Gastrocnemius medialis (tissue), 4 donors: ENCODE results near the gene RAI1. TPM values are rescaled to one million over a fixed set of nuclear protein-coding genes. Genes with fewer than 3 reads are reported as not detected.
"Not testable (repeated sequence)": the region's sequence is repeated elsewhere in the genome, so short reads cannot be mapped to it uniquely, and the experiment has no call there.

Experiments used
- ATAC-seq, 2 donors: fragments of 150-250 bp; one replicate each; pipeline ENCODE4 v1.9.1; 2016
- DNase-seq, 2 donors: peaks; one replicate each; pipeline ENCODE4 v3.0.0-alpha.2; 2019
- H3K27ac ChIP-seq, 4 donors: fragments of 200-600 bp; sonication (generic); 1 replicate in 1 of 4; 2 replicates in 3 of 4; pipeline ENCODE4 v1.5.1; 2016 to 2018; ENCODE audit warnings: mild to moderate bottlenecking in 2 of 4, moderate library complexity in 1 of 4
- H3K27me3 ChIP-seq, 3 donors: fragments of 200-600 bp; sonication (generic) in 2 of 3; 1 replicate in 1 of 3; 2 replicates in 2 of 3; pipeline versions ENCODE4 v1.5.1 to v1.6.0; 2016 to 2019; ENCODE audit warnings: mild to moderate bottlenecking in 1 of 3, moderate library complexity in 1 of 3
- H3K36me3 ChIP-seq, 2 donors: fragments of 200-600 bp; sonication (generic) in 1 of 2; one replicate each; pipeline ENCODE4 v1.5.1; 2017 to 2018
- H3K4me1 ChIP-seq, 2 donors: fragments of 200-600 bp; sonication (generic) in 1 of 2; one replicate each; pipeline ENCODE4 v1.5.1; 2016 to 2017; ENCODE audit warnings: mild to moderate bottlenecking in 2 of 2
- H3K4me3 ChIP-seq, 4 donors: fragments of 200-600 bp; sonication (generic) in 3 of 4; 1 replicate in 1 of 4; 2 replicates in 3 of 4; pipeline ENCODE4 v1.5.1; 2016 to 2019; ENCODE audit warnings: mild to moderate bottlenecking in 2 of 4
- H3K9me3 ChIP-seq, 3 donors: fragments of 200-600 bp; sonication (generic) in 2 of 3; 1 replicate in 1 of 3; 2 replicates in 2 of 3; pipeline ENCODE4 v1.5.1; 2016 to 2019
- POLR2A ChIP-seq, 2 donors: fragments of 450-650 bp; IDR thresholded peaks; one replicate each; pipeline ENCODE4 v1.6.1; 2017; ENCODE audit warnings: antibody characterized with exemption in 2 of 2, mild to moderate bottlenecking in 2 of 2, moderate library complexity in 2 of 2
- in situ Hi-C, 4 donors: fragments of 200-750 bp; cut with MboI; loops; one replicate each; pipeline versions ENCODE4 v1.15.0 to v1.8.0; 2017; ENCODE audit warnings: low sequenced_read_pairs in 4 of 4
- intact Hi-C: fragments of 100-400 bp; cut with DNase I; formaldehyde crosslinking; loops from one replicate; pipeline ENCODE4 v1.15.1; 2023; ENCODE audit warnings: low total_unique reads
- total RNA-seq, 4 donors: library from RNA; depleted of rRNA; stranded (reverse); fragments of >200 nt; gene quantifications; one replicate each; pipeline versions ENCODE4 v1.1.0 to v1.2.3, GENCODE V29; 2016
- TF ChIP-seq, protein P1 (sequence below), 5 experiments: fragments of 450-650 bp in 3 of 5; fragments of 200-600 bp in 2 of 5; sonication (generic) in 2 of 5; IDR thresholded peaks in 4 of 5; conservative IDR thresholded peaks in 1 of 5; 1 replicate in 4 of 5; 2 replicates in 1 of 5; pipeline ENCODE4 v1.5.1; 2016 to 2019; ENCODE audit warnings: antibody characterized with exemption in 5 of 5, mild to moderate bottlenecking in 3 of 5, moderate library complexity in 3 of 5

Gene RAI1
- total RNA-seq, 4 donors from 2014 or later = 2.1 to 6.7 (median 4.3) TPM

DNA sequence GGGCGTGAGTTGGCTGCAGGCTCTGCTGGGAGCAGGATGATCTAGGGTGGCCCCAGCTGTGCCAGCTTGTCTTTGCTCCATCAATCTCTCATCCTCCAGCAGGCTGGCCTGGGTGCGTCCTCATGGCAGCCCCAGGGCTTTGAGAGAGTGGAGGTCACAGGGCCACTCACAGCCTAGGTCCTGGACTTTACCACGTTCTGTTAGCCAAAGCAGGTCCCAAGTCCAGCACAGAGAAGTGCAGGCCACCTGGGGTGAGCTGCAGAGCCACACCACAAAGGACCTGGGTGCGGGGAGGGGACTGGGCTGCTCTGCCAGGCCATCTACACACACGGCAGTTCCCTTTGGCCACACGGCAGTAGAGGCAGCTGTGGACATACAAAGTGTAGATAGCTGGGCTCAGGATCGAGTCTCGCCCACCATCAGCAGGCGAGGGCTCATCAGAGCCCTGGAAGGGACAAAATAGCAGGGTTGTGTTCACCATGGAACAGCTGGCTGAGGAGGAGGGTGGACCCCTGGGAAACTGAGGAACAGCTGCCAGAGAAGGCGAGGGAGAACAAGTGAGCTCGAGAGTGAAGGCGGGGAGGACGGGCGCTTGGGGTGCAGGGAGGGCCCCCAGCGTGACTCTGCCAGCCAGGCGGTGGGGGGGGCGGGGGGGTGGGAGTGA is 125.5 kb downstream of the RAI1 start:
- Histone ChIP-seq H3K36me3 (peaks cover 0 to 12% of the 10 kb centered on the region in 2 donors), H3K4me3 (no peak overlapping the region), H3K4me1 (peaks cover 11 to 19% of the 10 kb centered on the region in 2 donors), H3K27me3 (no peaks in the 10 kb centered on the region), H3K9me3 (no peaks in the 10 kb centered on the region), H3K27ac (no peak overlapping the region)
- no peak for TF ChIP-seq POLR2A (IDR thresholded peaks at IDR 0.05)
- TF ChIP-seq, protein P1, sequence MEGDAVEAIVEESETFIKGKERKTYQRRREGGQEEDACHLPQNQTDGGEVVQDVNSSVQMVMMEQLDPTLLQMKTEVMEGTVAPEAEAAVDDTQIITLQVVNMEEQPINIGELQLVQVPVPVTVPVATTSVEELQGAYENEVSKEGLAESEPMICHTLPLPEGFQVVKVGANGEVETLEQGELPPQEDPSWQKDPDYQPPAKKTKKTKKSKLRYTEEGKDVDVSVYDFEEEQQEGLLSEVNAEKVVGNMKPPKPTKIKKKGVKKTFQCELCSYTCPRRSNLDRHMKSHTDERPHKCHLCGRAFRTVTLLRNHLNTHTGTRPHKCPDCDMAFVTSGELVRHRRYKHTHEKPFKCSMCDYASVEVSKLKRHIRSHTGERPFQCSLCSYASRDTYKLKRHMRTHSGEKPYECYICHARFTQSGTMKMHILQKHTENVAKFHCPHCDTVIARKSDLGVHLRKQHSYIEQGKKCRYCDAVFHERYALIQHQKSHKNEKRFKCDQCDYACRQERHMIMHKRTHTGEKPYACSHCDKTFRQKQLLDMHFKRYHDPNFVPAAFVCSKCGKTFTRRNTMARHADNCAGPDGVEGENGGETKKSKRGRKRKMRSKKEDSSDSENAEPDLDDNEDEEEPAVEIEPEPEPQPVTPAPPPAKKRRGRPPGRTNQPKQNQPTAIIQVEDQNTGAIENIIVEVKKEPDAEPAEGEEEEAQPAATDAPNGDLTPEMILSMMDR (IDR thresholded peaks at IDR 0.05 in 4 of 5, conservative IDR thresholded peaks at IDR 0.05 in 1 of 5) = no peak
- no peak for ATAC-seq
- in situ Hi-C loops (loop anchor here in 2 of 4 donors (5.0 to 10.0 kb wide), 2 partner anchors 51 to 58 kb away; no protein-coding TSS in a partner anchor), intact Hi-C loops (no loop called here)
- DNase-seq = no peak

DNA sequence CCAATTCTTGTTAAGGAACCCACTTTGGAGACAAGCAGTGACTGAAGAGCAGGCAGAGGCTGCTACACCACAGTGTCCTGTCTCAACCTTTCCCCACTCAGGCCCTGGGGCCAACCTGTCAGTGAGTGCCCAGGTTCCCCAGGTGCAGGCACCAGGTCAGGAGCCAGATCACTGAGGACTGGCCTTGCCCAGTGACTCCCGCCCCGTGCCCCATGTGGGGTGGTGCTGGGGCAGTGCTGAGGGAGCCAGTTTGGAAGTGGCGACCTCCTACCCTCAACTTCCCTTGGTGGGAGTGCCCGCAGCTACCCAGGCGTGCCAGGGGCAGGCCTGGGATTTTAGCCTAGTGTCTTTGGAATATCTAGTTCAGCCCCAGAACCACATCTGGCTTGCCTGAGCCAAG is 126.2 kb downstream of the RAI1 start:
- H3K4me1 ChIP-seq = peaks cover 15 to 23% of the 10 kb centered on the region in 2 donors
- no peak for ATAC-seq
- peaks cover 0 to 15% of the 10 kb centered on the region in 2 donors for H3K36me3 ChIP-seq
- H3K9me3 ChIP-seq = no peaks in the 10 kb centered on the region
- H3K4me3 ChIP-seq = no peak overlapping the region
- DNase-seq = no peak
- H3K27ac ChIP-seq = no peak overlapping the region
- in situ Hi-C loops (loop anchor here in 2 of 4 donors (5.0 to 10.0 kb wide), 2 partner anchors 50 to 57 kb away; no protein-coding TSS in a partner anchor), intact Hi-C loops (no loop called here)
- H3K27me3 ChIP-seq = no peaks in the 10 kb centered on the region
- TF ChIP-seq, protein P1 (IDR thresholded peaks at IDR 0.05 in 4 of 5, conservative IDR thresholded peaks at IDR 0.05 in 1 of 5) = no peak
- TF ChIP-seq POLR2A (IDR thresholded peaks at IDR 0.05) = no peak

DNA sequence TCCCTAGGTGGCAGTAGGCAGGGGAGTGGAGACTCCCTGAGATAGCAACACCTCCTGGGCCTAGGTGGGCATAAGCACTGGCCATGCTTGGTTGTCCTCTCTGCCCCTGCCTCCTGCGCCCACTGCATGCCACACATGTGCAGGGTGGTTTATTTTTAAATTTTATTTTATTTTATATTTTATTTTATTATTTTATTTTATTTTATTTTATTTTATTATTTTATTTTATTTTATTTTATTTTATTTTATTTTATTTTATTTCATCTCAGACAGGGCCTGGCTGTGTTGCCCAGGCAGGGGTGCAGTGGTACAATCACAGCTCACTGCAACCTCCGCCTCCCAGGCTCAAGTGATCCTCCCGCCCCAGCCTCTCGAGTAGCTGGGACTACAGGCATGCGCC is 126.9 kb downstream of the RAI1 start:
- in situ Hi-C loops = loop anchor here in 2 of 4 donors (5.0 to 10.0 kb wide), 2 partner anchors 49 to 57 kb away; no protein-coding TSS in a partner anchor
- H3K27ac ChIP-seq, DNase-seq, ATAC-seq, intact Hi-C loops, H3K4me3 ChIP-seq, H3K9me3 ChIP-seq, H3K27me3 ChIP-seq: not testable (repeated sequence)
- peaks cover 0 to 22% of the 10 kb centered on the region in 2 donors for H3K36me3 ChIP-seq
- peaks cover 15 to 23% of the 10 kb centered on the region in 2 donors for H3K4me1 ChIP-seq

DNA sequence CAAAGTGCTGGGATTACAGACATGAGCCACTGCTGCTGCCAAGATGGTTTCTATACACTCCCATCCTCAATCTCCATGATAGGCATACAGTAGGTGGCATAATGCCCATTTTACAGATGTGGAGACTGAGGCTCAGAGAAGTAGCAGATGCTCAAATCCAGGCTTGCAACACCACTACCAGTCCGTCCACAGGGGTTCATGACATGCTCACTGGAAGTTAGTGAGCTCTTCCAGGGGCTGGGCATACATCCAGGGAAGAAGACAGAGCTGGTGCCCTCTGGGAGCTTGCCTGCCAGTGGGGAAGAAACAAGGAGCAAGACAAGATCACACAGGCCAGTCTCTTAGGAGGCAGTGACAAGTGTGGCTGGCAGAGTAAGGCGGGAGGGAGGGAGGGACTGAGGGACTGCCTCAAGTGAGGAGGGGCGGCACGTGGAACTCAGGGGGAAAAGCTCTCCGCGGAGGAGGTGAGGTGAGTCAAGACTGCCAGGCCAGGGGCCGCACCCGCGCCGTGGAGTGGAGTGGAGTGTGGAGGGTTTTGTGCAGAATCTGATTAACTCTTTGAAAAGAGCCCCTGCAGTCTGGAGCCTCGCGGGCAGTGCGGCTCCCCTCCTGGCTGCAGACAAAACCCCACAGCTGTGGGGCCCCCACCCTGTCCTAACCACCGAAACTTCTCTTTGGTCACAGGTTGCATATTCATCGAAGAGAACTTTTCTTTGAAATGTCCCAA is 127.6 kb downstream of the RAI1 start:
- Histone ChIP-seq H3K27ac (no peak overlapping the region), H3K4me3 (no peak overlapping the region), H3K9me3 (no peaks in the 10 kb centered on the region), H3K27me3 (no peaks in the 10 kb centered on the region), H3K4me1 (peaks cover 15 to 23% of the 10 kb centered on the region in 2 donors), H3K36me3 (peaks cover 0 to 26% of the 10 kb centered on the region in 2 donors)
- intact Hi-C loops = no loop called here
- TF ChIP-seq, protein P1 (IDR thresholded peaks at IDR 0.05 in 4 of 5, conservative IDR thresholded peaks at IDR 0.05 in 1 of 5) = no peak
- no peak for TF ChIP-seq POLR2A (IDR thresholded peaks at IDR 0.05)
- ATAC-seq = no peak
- no peak for DNase-seq
- in situ Hi-C loops = loop anchor here in 2 of 4 donors (5.0 to 10.0 kb wide), 2 partner anchors 48 to 56 kb away; no protein-coding TSS in a partner anchor
